ENCODE measurements around the gene EDA2R. TPM values are rescaled to one million over a fixed set of nuclear protein-coding genes. Genes with fewer than 3 reads are reported as not detected.

EDA2R gene
- total and polyA plus RNA-seq, 2 of the 8 experiments (the other 6 are each of a cell fraction or from before 2014, with no cell fraction given), result 5.0 to 7.0 TPM

GRCh38 chrX:66677430-66677829 lies 38.6 kb upstream of the EDA2R start:
- Histone ChIP-seq H3K23me2 (ENCODE audit: low read depth, low read length) (no peaks in the 10 kb centered on the region), H3K14ac (ENCODE audit: insufficient read length) (no peak overlapping the region), H3K4me3 (ENCODE audit: extremely low read depth in 1 of 4, insufficient read depth in 2 of 4, low read depth in 3 of 4, low read length in 4 of 4) (no peak overlapping the region), H3K79me2 (ENCODE audit: control insufficient read depth in 1 of 2, insufficient read depth in 2 of 2, low read length in 2 of 2) (no peaks in the 10 kb centered on the region), H3K27ac (ENCODE audit: low read depth, low read length) (no peak overlapping the region), H3K27me3 (replicated peaks in 1 of 4; ENCODE audit: control insufficient read depth in 3 of 4, extremely low read depth in 1 of 4, insufficient read depth in 3 of 4, low read length in 3 of 4) (no peaks in the 10 kb centered on the region), H3K36me3 (ENCODE audit: control insufficient read depth in 2 of 4, insufficient read depth in 4 of 4, low read length in 3 of 4) (no peaks in the 10 kb centered on the region), H3K4ac (replicated peaks; ENCODE audit: insufficient read length, low read depth, low read length) (no peak overlapping the region), H3K9ac (replicated peaks in 1 of 4; ENCODE audit: extremely low read depth in 1 of 4, low read depth in 3 of 4, low read length in 3 of 4) (no peak overlapping the region), H2BK12ac (ENCODE audit: low read depth, low read length) (no peak overlapping the region), H4K91ac (replicated peaks; ENCODE audit: insufficient read length, low read length) (no peak overlapping the region), H2BK120ac (replicated peaks; ENCODE audit: low read depth, low read length) (no peak overlapping the region), H2AK5ac (ENCODE audit: low read depth, low read length) (no peak overlapping the region), H2BK15ac (ENCODE audit: low read length) (no peak overlapping the region), H3K79me1 (ENCODE audit: low read depth, low read length) (no peaks in the 10 kb centered on the region), H4K8ac (ENCODE audit: extremely low read depth, insufficient read depth, low read length) (no peak overlapping the region), H2AFZ (ENCODE audit: low read length) (no peak overlapping the region), H3K18ac (ENCODE audit: extremely low read depth, low read length) (no peak overlapping the region), H2BK5ac (ENCODE audit: low read depth, low read length) (no peak overlapping the region), H4K5ac (ENCODE audit: insufficient read length, low read depth, low read length) (no peak overlapping the region), H3K4me1 (replicated peaks in 1 of 4; ENCODE audit: control insufficient read depth in 3 of 4, insufficient read depth in 4 of 4, low read length in 3 of 4) (no peaks in the 10 kb centered on the region), H3K23ac (ENCODE audit: insufficient read length) (no peak overlapping the region), H4K20me1 (replicated peaks in 1 of 2; ENCODE audit: control insufficient read depth in 1 of 2, insufficient read depth in 2 of 2, low read length in 2 of 2) (no peaks in the 10 kb centered on the region), H3K9me3 (ENCODE audit: insufficient read depth in 2 of 2, low read depth in 1 of 2, low read length in 1 of 2) (no peaks in the 10 kb centered on the region), H3K4me2 (ENCODE audit: insufficient read depth in 1 of 2, low read depth in 2 of 2, low read length in 2 of 2) (no peak overlapping the region), H3K56ac (replicated peaks; ENCODE audit: insufficient read length, low read depth, low read length) (no peak overlapping the region), H2BK20ac (ENCODE audit: low read length) (no peak overlapping the region)
- POLR2A ChIA-PET (ENCODE audit: partially characterized antibody), result no interaction called here
- TF ChIP-seq, protein P1, sequence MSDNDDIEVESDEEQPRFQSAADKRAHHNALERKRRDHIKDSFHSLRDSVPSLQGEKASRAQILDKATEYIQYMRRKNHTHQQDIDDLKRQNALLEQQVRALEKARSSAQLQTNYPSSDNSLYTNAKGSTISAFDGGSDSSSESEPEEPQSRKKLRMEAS (IDR thresholded peaks at IDR 0.05), result no peak
- TF ChIP-seq SP1 (IDR thresholded peaks at IDR 0.05; ENCODE audit: low read depth, low read length), result no peak
- no peak for TF ChIP-seq FOSL1 (IDR thresholded peaks at IDR 0.05; ENCODE audit: insufficient read depth, low read depth, low read length)
- no peak for TF ChIP-seq SAP30 (IDR thresholded peaks at IDR 0.05; ENCODE audit: insufficient read depth, insufficient replicate concordance, low read length)
- TF ChIP-seq RXRA (IDR thresholded peaks at IDR 0.05; ENCODE audit: insufficient read depth, low read depth, low read length), result no peak
- TF ChIP-seq SIRT6 (IDR thresholded peaks at IDR 0.05; ENCODE audit: low read length), result no peak
- TF ChIP-seq KDM5A (IDR thresholded peaks at IDR 0.05; ENCODE audit: low read length), result no peak
- WGBS, 2 experiments (ENCODE audit: extremely low coverage in 1 of 2, insufficient coverage in 1 of 2, insufficient read length in 1 of 2, insufficient replicate concordance in 2 of 2, low coverage in 1 of 2, low lambda C conversion rate in 2 of 2, missing lambda C conversion rate in 1 of 2), result 83% methylated on average over 5 of the region's 5 CpGs; no CpG with 5 or more reads in 1 of the 2 experiments
- CTCF ChIA-PET (ENCODE audit: partially characterized antibody), result no interaction called here
- FAIRE-seq (no peak), DNase-seq (ENCODE audit: low read depth in 1 of 2, low spot score in 2 of 2) (no peak)

Data from H1 (cell line).